ENCODE results near the gene CXCL17.
"Not testable (repeated sequence)": the region's sequence is repeated elsewhere in the genome, so short reads cannot be mapped to it uniquely, and the experiment has no call there.

CXCL17 gene, protein sequence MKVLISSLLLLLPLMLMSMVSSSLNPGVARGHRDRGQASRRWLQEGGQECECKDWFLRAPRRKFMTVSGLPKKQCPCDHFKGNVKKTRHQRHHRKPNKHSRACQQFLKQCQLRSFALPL

DNA sequence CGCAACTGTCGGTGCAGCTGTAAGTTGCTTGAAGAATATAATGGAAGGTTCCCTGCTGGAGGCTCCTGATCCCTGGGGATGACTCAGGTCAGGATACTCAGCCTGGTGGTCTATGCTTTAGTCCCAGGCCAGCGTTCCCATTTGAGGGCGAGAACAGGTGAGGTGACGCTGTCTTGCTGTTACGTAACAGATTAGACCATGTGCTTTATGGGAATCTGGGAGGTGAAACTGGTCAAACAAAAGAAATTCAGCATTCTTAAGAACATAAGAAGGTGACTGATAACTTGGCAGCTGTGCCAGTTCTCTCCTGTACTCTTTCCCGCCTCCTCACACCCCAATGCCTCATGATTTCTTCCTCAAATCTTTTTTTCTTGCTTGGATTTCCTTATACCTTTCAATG lies at the start of gene CXCL17:
Gene CXCL17, minus strand, starts transcription at position 114 of the 400 bp plus-strand sequence. CDS start 114 bp downstream, outside the sequence.
- no peak for DNase-seq

- no peak for DNase-seq
Observed at GRCh38 chr19:42488783-42489521, 46.2 kb upstream of the CXCL17 start.

DNA sequence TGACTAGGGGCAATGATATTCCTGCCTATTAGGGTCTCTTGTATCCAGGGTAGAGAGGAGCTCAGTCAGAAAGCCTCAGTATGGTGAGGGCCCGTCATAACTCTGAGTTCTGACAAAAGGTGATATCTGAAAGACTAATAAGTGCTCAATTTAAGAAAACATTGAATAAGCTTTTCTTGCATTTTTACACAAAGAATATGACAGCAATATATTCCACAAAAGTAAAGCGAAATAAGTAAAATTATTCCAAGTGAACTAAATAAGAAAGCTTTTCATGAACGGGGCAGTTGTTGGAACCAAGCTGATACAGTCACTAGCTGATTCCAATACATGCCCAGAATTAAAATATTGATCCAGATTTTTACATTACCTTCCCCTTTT lies 45.0 kb upstream of the CXCL17 start:
- DNase-seq = no peak

- DNase-seq = no peak
Observed at GRCh38 chr19:42487032-42487797, 44.5 kb upstream of the CXCL17 start.

GRCh38 chr19:42485036-42485435 lies 42.3 kb upstream of the CXCL17 start:
- DNase-seq = not testable (repeated sequence)

DNA sequence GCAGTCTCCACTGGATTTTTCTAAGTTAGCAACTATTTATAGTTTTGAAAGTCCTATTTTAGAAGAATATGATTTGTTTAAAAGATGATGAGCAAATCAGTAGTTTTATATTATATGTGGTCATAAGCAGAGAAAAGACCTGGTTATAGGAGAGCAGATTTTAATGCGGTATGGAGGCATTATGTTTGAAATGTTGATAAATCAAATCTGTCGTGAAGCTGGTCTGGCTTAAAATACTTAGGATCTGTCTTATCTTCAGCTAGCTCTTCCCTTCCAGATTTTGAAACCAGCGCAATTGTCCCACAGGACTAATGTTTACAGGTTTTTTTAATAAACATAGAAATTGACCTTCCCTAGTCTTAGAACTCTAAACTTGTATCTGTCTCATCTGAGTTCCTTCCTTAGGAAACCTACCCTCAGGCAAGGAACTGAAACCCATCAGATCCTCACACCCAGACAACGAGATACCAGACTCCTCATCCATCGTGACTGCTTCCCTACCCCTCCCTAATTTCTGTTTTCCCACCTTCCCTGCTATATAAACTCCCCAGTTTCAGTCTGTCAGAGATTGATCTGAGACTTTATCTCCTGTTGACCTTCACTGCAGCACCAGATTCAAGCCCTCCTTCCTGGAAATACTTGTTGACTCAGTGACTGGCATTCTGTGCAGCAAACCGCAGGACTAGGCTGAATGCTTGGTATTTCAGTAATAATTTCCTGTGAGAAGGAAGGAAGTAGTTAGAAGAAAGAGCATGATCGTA lies 37.8 kb upstream of the CXCL17 start:
- DNase-seq = peak in 1 of 6 experiments; percentile 3

DNA sequence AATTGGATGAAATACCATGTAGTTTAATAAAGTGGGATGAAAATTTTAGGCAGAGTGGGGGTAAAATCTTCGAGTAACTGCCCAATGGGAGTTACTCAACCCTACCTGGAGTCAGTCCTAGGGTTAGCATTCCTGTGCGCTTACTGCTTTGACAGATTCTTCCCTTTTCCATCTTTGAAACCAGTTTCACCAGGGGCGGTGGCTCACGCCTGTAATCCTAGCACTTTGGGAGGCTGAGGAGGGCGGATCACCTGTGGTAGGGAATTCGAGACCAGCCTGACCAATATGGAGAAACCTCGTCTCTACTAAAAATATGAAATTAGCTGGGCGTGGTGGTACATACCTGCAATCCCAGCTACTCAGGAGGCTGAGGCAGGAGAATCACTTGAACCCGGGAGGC lies 37.0 kb upstream of the CXCL17 start:
- no peak for DNase-seq

DNA sequence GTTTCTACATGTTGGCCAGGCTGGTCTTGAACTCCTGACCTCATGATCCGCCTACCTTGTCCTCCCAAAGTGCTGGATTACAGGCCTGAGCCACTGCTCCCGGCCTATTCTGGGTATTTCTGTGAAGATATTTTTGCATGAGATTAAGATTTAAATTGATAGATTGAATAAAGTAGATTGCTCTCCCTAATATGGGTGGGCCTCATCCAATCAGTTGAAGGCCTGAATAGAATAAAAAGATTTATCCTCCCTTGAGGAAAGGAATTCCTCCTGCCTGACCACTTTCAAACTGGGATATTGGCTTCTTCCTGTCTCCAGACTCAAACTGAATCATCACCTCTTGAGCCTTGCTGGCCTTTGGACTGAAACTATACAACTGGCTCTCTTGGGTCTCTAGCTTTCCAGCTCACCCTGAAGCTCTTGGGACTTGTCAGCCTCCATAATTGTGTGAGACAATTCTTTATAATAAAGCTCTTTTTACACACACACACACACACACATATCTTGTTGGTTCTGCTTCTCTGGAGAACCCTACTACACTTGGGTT lies 36.1 kb upstream of the CXCL17 start:
- DNase-seq = no peak

DNA sequence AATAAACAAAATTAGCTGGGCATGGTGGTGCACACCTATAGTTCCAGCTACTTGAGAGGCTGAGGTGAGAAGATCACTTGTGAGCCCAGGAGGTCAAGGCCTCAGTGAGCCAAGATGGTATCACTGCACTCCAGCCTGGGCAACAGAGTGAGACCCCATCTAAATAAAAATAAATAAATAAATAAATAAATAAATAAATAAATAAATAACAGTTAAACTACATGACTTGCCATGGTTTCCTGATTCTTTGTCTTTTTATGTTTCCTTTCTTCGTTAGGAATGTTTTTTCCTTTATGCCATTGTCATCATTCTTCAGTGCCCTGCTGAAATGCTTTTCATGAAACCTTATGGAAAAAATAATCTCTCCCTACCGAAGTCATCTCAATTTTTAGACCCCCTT lies 35.2 kb upstream of the CXCL17 start:
- no peak for DNase-seq

DNA sequence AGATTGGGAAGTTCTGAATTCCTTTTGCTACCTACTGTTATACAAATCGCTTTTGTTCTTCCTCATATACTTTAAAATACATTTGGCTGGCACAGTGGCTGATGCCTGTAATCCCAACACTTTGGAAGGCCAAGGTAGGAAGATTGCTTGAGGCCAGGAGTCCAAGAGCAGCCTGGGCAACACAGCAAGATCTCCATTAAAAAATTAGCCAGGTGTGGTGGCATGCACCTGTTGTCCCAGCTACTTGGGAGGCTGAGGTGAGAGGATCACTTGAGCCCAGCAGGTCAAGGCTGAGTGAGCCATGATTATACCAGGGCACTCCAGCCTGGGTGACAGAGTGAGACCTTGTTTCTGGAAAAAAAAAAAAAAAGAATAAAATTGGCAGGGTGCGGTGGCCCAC lies 34.4 kb upstream of the CXCL17 start:
- DNase-seq = no peak

DNA sequence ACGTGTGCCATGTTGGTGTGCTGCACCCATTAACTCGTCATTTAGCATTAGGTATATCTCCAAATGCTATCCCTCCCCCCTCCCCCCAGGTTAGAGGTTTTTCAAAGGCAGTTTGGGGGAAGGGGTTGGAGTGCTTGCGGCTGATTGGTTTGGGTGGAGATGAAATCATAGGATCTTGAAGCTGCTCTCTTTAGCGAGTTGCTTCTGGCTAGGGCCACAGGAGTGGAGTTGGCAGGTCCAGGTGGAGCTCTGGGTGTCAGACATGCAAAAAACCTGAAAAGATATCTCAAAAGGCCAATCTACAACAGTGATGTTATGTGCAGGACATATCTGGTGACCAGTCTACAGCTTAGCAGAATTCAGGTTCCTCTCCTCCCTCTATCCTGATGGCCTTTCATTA lies 32.6 kb upstream of the CXCL17 start:
- DNase-seq = no peak

- no peak for DNase-seq
Observed at GRCh38 chr19:42474743-42475142, 32.0 kb upstream of the CXCL17 start.

DNA sequence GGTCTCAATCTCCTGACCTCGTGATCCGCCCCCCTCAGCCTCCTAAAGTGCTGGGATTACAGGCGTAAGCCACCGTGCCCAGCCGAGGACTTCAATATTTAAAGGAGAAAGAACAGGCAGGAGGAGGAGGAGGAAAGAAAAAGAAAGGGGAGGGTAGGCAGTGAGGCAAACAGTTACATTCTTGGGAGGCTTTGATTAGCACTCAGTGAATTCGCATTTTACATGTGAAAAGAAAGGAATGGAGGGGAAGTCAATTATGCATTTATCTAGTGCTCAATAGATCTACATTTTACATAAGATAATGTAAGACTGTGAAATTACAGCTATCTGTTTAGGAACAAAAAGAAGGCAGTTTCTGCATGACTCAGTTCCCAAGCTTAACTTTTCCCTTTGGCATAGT lies 30.9 kb upstream of the CXCL17 start:
- no peak for DNase-seq

- DNase-seq = no peak
Observed at GRCh38 chr19:42472402-42473147, 29.8 kb upstream of the CXCL17 start.

DNA sequence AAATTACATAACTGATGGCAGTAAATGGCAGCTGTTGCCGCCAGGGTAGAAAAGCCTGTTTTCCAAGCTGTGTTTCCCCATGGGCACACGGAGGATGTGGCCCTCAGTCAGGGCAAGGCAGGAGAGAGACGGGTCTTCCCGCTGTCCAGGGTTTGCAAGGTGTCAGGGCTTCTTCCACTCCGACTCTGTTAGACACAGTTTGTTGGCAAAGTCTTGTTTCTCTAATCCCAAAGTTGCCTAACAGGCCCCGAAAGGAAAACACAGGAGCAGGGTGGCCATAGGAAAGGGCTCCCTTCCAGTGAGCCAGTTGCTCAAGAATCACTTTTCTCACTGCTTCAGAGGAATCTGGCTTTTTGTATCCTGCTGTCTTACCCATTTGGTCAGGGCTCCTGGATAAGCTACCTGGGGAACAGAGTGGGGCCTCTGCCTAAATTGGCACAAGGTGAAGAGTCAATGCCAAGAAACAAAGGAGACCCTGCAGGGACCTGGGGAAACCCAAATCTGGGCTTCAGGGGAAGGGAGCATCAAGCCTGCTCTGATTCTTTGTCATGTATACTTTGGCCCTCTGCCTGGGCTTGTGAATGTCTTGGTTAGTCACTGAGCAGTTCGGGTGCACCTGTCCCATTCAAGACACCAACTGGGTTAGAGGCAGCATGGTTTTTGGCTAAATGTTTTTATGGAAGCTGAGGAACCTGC lies 29.0 kb upstream of the CXCL17 start:
- no peak for DNase-seq

GRCh38 chr19:42469311-42470235 lies 26.8 kb upstream of the CXCL17 start:
- DNase-seq = no peak

GRCh38 chr19:42468273-42468796 lies 25.6 kb upstream of the CXCL17 start:
- no peak for DNase-seq

DNA sequence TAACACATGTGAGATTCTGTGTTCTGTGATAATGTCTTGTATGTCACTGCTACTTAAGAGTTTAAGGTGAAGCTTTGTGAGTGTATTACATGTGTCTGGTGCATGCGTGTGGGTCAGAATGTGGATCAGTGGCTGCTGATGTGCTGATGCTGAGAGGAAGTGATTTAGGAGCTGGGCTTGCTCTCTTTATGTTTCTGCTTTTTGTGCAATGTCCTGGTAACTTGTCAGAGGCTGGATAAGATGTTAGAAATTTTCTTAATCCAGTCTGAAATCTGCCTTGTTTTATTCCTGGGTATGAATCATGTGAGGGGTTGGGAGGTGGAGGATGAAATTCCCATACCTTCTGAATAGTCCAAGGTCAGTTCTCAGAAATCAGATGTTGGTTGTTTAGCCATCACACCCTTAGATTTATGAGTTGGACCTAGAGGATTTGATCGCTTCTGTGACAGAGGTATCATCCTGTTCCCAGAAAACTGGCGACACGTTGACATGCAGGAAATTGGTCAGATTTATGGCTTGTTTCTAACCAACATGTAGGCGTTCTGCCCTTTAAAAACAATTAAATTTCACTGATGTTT lies 24.5 kb upstream of the CXCL17 start:
- DNase-seq = no peak

DNA sequence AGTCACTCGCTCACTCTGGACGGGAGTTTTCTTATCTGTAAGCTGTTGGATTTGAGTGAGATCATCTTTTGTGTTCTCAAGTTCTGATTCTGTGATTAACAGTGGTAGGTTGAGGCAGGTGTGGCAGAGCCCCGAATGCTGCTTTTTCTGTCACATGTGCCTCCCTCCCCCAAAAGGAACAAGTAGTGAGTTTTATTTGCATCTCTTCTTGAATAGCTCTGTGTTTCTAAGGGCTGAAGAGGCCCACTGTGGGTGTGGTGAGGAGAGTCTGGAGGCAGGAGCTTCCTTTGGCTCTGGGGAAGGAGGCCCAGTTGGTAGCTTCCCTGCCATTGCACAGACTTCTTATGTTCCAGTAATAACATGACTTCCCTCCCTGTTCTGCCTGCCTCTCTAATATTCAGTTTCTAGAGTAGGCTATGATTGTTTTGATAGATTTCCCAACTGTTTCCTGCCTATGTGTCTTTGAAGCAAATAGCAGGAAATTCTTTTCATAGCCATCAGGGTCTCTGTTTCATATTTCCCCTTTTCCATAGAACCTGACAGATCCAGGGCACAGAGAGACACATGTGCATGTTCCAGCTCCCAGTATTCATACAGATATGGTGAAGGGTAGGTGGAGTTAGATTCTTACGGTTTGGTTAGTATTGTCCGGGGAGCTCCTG lies 23.9 kb upstream of the CXCL17 start:
- DNase-seq = no peak

Measured in stimulated activated naive CD4-positive, alpha-beta T cell (primary cell).